Mesodermal cell (in vitro differentiated cells): ENCODE data around the gene KIR3DL2.
"Not testable (repeated sequence)": the region's sequence is repeated elsewhere in the genome, so short reads cannot be mapped to it uniquely, and the experiment has no call there.

ENCODE experiments used
- H3K27ac ChIP-seq: 2 replicates; pipeline ENCODE4 v1.7.0; 2013; ENCODE audit warnings: mild to moderate bottlenecking, low read depth, low read length, moderate library complexity; ENCODE audit not compliant: severe bottlenecking
- H3K36me3 ChIP-seq: 2 replicates; pipeline ENCODE4 v1.7.1; 2013; ENCODE audit warnings: mild to moderate bottlenecking, low read length, moderate library complexity; ENCODE audit not compliant: control insufficient read depth, insufficient read depth
- H3K4me1 ChIP-seq: one replicate; pipeline ENCODE4 v1.7.1; 2013; ENCODE audit warnings: mild to moderate bottlenecking, low read length; ENCODE audit not compliant: insufficient read depth, control insufficient read depth, poor library complexity, severe bottlenecking
- H3K4me3 ChIP-seq: 2 replicates; pipeline ENCODE4 v1.7.0; 2013; ENCODE audit warnings: low read length, control low read depth, mild to moderate bottlenecking; ENCODE audit not compliant: insufficient read depth, poor library complexity, severe bottlenecking; ENCODE audit errors: extremely low read depth
- H3K9me3 ChIP-seq: 2 replicates; pipeline ENCODE4 v1.7.1; 2013; ENCODE audit warnings: mild to moderate bottlenecking, low read length, moderate library complexity; ENCODE audit not compliant: control insufficient read depth
- whole genome bisulfite sequencing, 2 experiments: methylation state at CpG; one replicate each; pipeline ENCODE4 v1.1.5; 2013; ENCODE audit warnings: missing lambda C conversion rate in 2 of 2; ENCODE audit not compliant: insufficient coverage in 2 of 2; 5-methylcytosine and 5-hydroxymethylcytosine counted together

The KIR3DL2 gene

GRCh38 chr19:54825326-54825725 lies 24.9 kb upstream of the KIR3DL2 start:
- H3K4me3 ChIP-seq, H3K36me3 ChIP-seq, H3K4me1 ChIP-seq, H3K9me3 ChIP-seq, H3K27ac ChIP-seq: not testable (repeated sequence)
- 55 to 68% methylated on average over 4 of the region's 7 CpGs for WGBS, 2 experiments

DNA sequence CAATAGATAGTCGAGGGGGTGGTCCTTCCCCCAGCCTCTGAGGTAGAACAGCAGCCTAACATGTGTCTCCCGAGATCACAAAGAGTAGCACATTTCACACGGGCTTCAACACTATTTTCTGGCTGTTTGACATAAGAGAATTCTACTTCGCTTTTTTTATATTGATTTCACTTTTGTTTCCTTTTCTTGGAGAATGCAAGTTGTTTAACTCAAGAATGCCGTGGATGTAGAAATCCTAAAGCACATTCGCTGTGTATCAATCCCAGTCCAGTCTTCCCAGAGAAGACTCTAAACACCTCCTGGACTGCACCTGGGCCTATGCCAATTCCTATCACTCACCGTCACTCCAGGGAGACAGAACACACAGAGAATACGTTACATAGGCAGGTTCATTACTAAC lies 22.2 kb upstream of the KIR3DL2 start:
- not testable (repeated sequence) for H3K4me3 ChIP-seq, H3K9me3 ChIP-seq, H3K4me1 ChIP-seq, H3K36me3 ChIP-seq, H3K27ac ChIP-seq
- 55 to 85% methylated on average over 2 to 5 of the region's 8 CpGs for WGBS, 2 experiments

DNA sequence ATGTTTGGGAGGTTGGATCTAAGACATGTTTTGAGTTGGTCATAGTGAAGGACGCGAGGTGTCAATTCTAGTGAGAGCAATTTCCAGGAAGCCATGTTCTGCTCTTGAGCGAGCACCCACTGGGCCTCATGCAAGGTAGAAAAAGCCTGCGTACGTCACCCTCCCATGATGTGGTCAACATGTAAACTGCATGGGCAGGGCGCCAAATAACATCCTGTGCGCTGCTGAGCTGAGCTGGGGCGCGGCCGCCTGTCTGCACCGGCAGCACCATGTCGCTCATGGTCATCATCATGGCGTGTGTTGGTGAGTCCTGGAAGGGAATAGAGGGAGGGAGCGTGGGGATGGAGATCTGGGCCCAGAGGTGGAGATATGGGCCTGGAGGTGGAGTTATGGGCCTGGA lies 17.7 kb upstream of the KIR3DL2 start, which contains the start of gene KIR2DS4:
Gene KIR2DS4 (plus strand): TSS at position 181 of the 400 bp plus-strand sequence.
- H3K4me1 ChIP-seq, H3K4me3 ChIP-seq, H3K36me3 ChIP-seq, H3K27ac ChIP-seq: not testable (repeated sequence)
- peaks cover 21% of the 10 kb centered on the region for H3K9me3 ChIP-seq
- WGBS, 2 experiments: 83 to 94% methylated on average over 11 to 14 of the region's 14 CpGs

DNA sequence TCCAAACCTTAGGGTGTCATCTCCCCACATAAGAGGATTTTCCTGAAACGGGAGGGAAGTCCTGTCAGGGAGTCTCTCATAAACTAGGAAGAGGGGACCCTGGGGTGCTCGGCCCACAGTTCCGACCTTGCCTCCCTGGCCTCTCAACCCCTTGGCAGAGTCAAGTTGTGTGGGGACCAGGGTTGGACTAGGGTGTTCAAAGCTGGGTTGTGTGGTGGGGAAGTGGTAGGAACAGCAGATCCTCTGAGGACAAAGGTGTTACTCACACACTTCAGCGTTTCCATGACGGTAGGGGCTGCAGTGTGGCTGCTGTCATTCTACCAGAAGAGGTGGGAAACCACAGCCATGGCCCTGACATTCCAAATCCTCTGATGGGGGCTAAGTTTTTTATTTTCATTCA lies 15.1 kb upstream of the KIR3DL2 start:
- H3K36me3 ChIP-seq, H3K4me1 ChIP-seq, H3K27ac ChIP-seq, H3K4me3 ChIP-seq: not testable (repeated sequence)
- 69 to 100% methylated on average over 2 to 3 of the region's 5 CpGs for WGBS, 2 experiments
- peaks cover 21% of the 10 kb centered on the region for H3K9me3 ChIP-seq

GRCh38 chr19:54837522-54837921 lies 12.7 kb upstream of the KIR3DL2 start:
- H3K4me1 ChIP-seq, H3K4me3 ChIP-seq, H3K36me3 ChIP-seq, H3K27ac ChIP-seq: not testable (repeated sequence)
- peaks cover 17% of the 10 kb centered on the region for H3K9me3 ChIP-seq
- 30 to 33% methylated on average over 1 to 2 of the region's 2 CpGs for WGBS, 2 experiments

GRCh38 chr19:54843171-54843570 lies 7.1 kb upstream of the KIR3DL2 start:
- H3K4me1 ChIP-seq, H3K36me3 ChIP-seq, H3K4me3 ChIP-seq, H3K9me3 ChIP-seq, H3K27ac ChIP-seq: not testable (repeated sequence)
- 70 to 71% methylated on average over 7 to 8 of the region's 8 CpGs for WGBS, 2 experiments

DNA sequence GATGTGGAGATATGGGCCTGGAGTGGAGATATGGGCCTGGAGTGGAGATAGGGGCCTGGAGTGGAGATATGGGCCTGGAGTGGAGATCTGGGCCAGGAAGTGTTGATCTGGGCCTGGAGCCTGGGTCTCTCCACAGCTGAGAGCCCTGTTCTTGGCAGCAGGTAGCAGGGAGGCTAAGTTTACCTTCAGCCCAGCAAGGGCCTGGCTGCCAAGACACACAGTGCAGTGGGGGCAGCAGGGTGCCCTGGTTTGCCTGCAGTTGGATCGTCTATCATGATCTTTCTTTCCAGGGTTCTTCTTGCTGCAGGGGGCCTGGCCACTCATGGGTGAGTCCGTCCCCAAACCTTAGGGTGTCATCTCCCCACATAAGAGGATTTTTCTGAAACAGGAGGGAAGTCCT lies 687 bp downstream of the KIR3DL2 start:
- Histone ChIP-seq H3K4me1 (no peaks in the 10 kb centered on the region), H3K4me3 (no peak overlapping the region), H3K36me3 (no peaks in the 10 kb centered on the region), H3K9me3 (peaks cover 33% of the 10 kb centered on the region), H3K27ac (no peak overlapping the region)
- 89% methylated on average over 1 of the region's 2 CpGs; no CpG with 5 or more reads in 1 of the 2 experiments for WGBS, 2 experiments

DNA sequence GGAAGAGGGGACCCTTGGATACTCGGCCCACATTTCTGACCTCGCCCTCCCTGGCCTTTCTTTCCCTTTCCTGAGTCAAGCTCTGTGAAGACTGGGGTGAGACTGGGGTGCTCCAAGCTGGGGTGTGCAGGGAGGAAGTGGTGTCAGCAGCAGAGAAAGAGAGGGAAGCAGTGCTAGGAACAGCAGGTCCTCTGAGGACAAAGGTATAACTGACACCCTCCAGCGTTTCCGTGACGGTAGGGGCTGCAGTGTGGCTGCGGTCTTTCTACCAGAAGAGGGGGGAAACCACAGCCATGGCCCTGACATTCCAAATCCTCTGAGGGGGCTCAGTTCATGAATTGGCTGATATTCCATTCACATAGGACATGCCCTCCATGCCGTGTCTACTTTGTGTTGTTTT lies 1.1 kb downstream of the KIR3DL2 start:
- no peaks in the 10 kb centered on the region for H3K36me3 ChIP-seq
- peaks cover 33% of the 10 kb centered on the region for H3K9me3 ChIP-seq
- H3K4me3 ChIP-seq: no peak overlapping the region
- WGBS, 2 experiments: 86 to 87% methylated on average over 6 of the region's 7 CpGs
- no peaks in the 10 kb centered on the region for H3K4me1 ChIP-seq
- no peak overlapping the region for H3K27ac ChIP-seq

DNA sequence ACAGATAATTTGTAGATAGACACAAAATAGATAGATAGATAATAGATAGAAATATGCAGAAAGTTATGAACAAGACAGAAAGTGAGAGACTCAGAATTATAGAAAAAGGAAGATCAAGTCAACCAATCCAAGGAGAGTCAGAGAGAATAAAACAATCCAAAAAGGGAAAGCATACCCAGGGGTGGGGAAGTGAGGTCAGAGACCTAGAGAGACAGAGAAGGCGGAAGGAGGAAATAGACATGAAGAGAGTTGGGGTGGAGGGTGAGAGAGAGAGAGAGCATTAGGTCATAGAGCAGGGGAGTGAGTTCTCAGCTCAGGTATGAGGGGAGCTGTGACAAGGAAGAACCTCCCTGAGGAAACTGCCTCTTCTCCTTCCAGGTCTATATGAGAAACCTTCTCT lies 5.0 kb downstream of the KIR3DL2 start:
- H3K27ac ChIP-seq, H3K4me3 ChIP-seq, H3K4me1 ChIP-seq, H3K36me3 ChIP-seq: not testable (repeated sequence)
- H3K9me3 ChIP-seq: peaks cover 24% of the 10 kb centered on the region
- 55 to 69% methylated on average over 1 of the region's 1 CpG for WGBS, 2 experiments

DNA sequence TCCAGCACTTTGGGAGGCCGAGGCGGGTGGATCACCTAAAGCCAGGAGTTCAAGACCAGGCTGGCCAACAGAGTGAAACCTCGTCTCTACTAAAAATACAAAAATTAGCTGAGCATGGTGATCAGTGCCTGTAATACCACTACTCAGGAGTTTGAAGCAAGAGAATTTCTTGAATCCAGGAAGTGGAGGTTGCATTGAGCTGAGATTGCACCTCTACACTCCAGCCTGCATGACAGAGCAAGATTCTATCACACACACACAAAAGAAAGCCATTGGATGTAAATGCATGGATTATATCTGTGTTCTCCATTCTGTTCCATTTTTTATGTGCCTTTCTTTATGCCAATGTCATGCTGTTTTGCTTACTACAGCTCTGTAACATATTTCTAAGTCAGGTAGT lies 8.2 kb downstream of the KIR3DL2 start:
- H3K27ac ChIP-seq, H3K4me1 ChIP-seq: not testable (repeated sequence)
- no CpG with 5 or more reads among the region's 3 CpGs for WGBS, 2 experiments

DNA sequence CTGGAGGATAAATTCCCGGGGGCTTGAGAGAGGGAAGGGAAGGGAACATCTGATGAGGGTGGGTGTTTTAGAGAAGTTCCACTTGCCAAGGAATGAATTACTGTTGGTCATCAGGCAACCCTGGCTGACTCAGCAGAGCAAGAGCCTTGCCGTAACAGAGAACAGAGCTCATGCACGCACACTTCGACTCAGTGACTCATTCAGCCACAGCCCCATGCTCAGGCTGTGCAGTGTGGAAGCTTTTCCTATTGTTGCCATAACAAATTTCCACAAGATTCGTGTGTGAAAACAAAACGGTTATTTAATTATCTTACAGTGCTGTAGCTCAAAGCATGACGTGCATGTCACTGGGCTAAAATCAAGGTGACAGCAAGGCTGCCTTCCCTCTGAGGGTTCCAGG lies 9.2 kb downstream of the KIR3DL2 start:
- H3K36me3 ChIP-seq, H3K4me1 ChIP-seq, H3K27ac ChIP-seq, H3K4me3 ChIP-seq, H3K9me3 ChIP-seq: not testable (repeated sequence)
- WGBS, 2 experiments: 68 to 81% methylated on average over 5 to 6 of the region's 7 CpGs

More for the DNA sequence above, 8.2 kb downstream of the KIR3DL2 start:
- H3K36me3 ChIP-seq, H3K9me3 ChIP-seq, H3K4me3 ChIP-seq: not testable (repeated sequence)

DNA sequence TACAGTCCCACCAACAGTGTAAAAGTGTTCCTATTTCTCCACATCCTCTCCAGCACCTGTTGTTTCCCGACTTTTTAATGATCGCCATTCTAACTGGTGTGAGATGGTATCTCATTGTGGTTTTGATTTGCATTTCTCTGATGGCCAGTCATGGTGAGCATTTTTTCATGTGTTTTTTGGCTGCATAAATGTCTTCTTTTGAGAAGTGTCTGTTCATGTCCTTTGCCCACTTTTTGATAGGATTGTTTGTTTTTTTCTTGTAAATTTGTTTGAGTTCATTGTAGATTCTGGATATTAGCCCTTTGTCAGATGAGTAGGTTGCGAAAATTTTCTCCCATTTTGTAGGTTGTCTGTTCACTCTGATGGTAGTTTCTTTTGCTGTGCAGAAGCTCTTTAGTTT lies 13.2 kb downstream of the KIR3DL2 start:
- not testable (repeated sequence) for H3K4me3 ChIP-seq, H3K36me3 ChIP-seq, H3K9me3 ChIP-seq, H3K27ac ChIP-seq, H3K4me1 ChIP-seq
- no CpG with 5 or more reads among the region's 3 CpGs for WGBS, 2 experiments
